Loucy (cell line): ENCODE data around the gene TAS2R13.

ENCODE experiments used
- H2AFZ ChIP-seq: fragments of 200-600 bp; sonication (generic); 2 replicates; pipeline ENCODE4 v1.6.0; 2016; ENCODE audit warnings: antibody characterized with exemption, mild to moderate bottlenecking, low read length, moderate library complexity
- H3F3A ChIP-seq: fragments of 200-600 bp; 2 replicates; pipeline ENCODE4 v1.6.0; 2016; ENCODE audit warnings: antibody characterized with exemption, low read depth, mild to moderate bottlenecking
- H3K27me3 ChIP-seq: fragments of 200-600 bp; sonication (generic); 2 replicates; pipeline ENCODE4 v1.6.1; 2014; ENCODE audit warnings: low read length, mild to moderate bottlenecking; ENCODE audit not compliant: insufficient read depth, poor library complexity, severe bottlenecking
- H3K36me3 ChIP-seq: fragments of 200-600 bp; sonication (generic); 2 replicates; pipeline ENCODE4 v1.6.1; 2016; ENCODE audit warnings: low read length; ENCODE audit not compliant: insufficient read depth
- H3K4me1 ChIP-seq: fragments of 200-600 bp; sonication (generic); 2 replicates; pipeline ENCODE4 v1.5.1; 2014; ENCODE audit warnings: low read length, mild to moderate bottlenecking; ENCODE audit not compliant: insufficient read depth, poor library complexity, severe bottlenecking
- H3K4me2 ChIP-seq: fragments of 200-600 bp; sonication (generic); 2 replicates; pipeline ENCODE4 v1.6.0; 2014; ENCODE audit warnings: antibody characterized with exemption, low read length, low read depth, mild to moderate bottlenecking; ENCODE audit not compliant: poor library complexity, severe bottlenecking
- H3K4me3 ChIP-seq: fragments of 200-600 bp; sonication (generic); 2 replicates; pipeline ENCODE4 v1.5.1; 2014; ENCODE audit warnings: low read length, mild to moderate bottlenecking, mixed read lengths; ENCODE audit not compliant: poor library complexity, severe bottlenecking
- H3K79me2 ChIP-seq: fragments of 200-600 bp; sonication (generic); 2 replicates; pipeline ENCODE4 v1.6.1; 2014; ENCODE audit warnings: low read length; ENCODE audit not compliant: insufficient read depth
- H3K9ac ChIP-seq: fragments of 200-600 bp; sonication (generic); 2 replicates; pipeline ENCODE4 v1.6.0; 2014; ENCODE audit warnings: mild to moderate bottlenecking, low read depth, low read length, moderate library complexity; ENCODE audit not compliant: poor library complexity, severe bottlenecking
- H3K9me2 ChIP-seq: fragments of 200-600 bp; sonication (generic); replicated peaks from 2 replicates; pipeline ENCODE4 v1.6.1; 2016; ENCODE audit warnings: low read depth, low read length, mixed read lengths
- H3K9me3 ChIP-seq: fragments of 200-600 bp; sonication (generic); 2 replicates; pipeline ENCODE4 v1.6.1; 2014; ENCODE audit warnings: mild to moderate bottlenecking, antibody characterized with exemption, low read length, low read depth; ENCODE audit not compliant: insufficient read depth
- H4K20me1 ChIP-seq: fragments of 200-600 bp; sonication (generic); 2 replicates; pipeline ENCODE4 v1.6.0; 2014; ENCODE audit warnings: antibody characterized with exemption, low read length, mild to moderate bottlenecking; ENCODE audit not compliant: insufficient read depth, poor library complexity, severe bottlenecking
- EZH2phosphoT487 ChIP-seq: fragments of 200-600 bp; IDR thresholded peaks from 2 replicates; pipeline ENCODE4 v1.6.1; 2018; ENCODE audit warnings: antibody characterized with exemption, mild to moderate bottlenecking, moderate library complexity, borderline replicate concordance
- TF ChIP-seq, protein P1 (sequence below): fragments of 200-600 bp; sonication (generic); conservative IDR thresholded peaks from 2 replicates; pipeline ENCODE4 v1.5.1; 2014; ENCODE audit warnings: mild to moderate bottlenecking, antibody characterized with exemption, low read length

TAS2R13 gene

DNA sequence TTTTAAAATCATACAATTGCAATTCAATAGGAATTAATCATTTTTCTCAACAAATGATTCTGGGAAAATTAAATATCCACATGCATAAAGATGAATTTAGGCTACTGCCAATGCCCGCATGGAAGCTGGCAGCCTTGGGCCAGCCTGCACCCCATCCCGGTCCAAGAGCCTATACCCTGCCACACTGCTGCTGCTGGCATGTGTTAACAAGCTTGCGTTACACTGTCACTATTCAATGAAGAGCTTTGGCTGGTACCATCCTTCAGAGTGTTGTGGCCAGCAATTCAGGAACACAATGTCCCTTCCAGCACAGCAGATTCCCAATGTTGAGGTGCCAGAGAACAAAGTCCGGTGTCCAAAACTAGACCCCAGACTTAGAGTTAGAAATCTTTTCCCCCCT, 43.3 kb upstream of the TAS2R13 start:
- Histone ChIP-seq H3K27me3 (no peaks in the 10 kb centered on the region), H2AFZ (no peak overlapping the region), H3F3A (no peaks in the 10 kb centered on the region), H3K9me2 (no peaks in the 10 kb centered on the region), H3K4me1 (no peaks in the 10 kb centered on the region), H3K9me3 (no peaks in the 10 kb centered on the region), H3K9ac (no peak overlapping the region), H3K36me3 (no peaks in the 10 kb centered on the region), H3K4me3 (no peak overlapping the region), H3K4me2 (no peak overlapping the region), H3K79me2 (no peaks in the 10 kb centered on the region), H4K20me1 (no peaks in the 10 kb centered on the region)
- no peak for TF ChIP-seq EZH2phosphoT487
- TF ChIP-seq, protein P1, sequence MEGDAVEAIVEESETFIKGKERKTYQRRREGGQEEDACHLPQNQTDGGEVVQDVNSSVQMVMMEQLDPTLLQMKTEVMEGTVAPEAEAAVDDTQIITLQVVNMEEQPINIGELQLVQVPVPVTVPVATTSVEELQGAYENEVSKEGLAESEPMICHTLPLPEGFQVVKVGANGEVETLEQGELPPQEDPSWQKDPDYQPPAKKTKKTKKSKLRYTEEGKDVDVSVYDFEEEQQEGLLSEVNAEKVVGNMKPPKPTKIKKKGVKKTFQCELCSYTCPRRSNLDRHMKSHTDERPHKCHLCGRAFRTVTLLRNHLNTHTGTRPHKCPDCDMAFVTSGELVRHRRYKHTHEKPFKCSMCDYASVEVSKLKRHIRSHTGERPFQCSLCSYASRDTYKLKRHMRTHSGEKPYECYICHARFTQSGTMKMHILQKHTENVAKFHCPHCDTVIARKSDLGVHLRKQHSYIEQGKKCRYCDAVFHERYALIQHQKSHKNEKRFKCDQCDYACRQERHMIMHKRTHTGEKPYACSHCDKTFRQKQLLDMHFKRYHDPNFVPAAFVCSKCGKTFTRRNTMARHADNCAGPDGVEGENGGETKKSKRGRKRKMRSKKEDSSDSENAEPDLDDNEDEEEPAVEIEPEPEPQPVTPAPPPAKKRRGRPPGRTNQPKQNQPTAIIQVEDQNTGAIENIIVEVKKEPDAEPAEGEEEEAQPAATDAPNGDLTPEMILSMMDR = no peak

DNA sequence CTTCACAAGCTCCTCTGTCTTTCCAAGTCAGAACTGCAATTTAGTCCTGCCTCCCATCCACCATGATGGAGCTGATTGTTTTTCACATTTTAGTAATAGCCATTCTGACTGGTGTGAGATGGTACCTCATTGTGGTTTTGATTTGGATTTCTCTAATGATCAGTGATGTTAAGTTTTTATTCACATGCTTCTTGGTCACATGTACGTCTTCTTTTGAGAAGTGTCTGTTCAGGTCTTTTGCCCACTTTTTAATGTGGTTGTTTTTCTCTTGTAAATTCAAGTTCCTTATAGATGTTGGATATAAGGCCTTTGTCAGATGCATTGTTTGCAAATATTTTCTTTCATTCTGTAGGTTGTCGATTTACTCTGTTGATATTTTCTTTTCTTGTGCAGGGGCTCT, 33.8 kb upstream of the TAS2R13 start:
- Histone ChIP-seq H3K79me2 (no peaks in the 10 kb centered on the region), H3K4me1 (no peaks in the 10 kb centered on the region), H3K9me3 (no peaks in the 10 kb centered on the region; the same call in 1 of the 2 replicates), H3K9ac (no peak overlapping the region), H3K27me3 (no peaks in the 10 kb centered on the region), H3K4me3 (no peak overlapping the region), H3K4me2 (no peak overlapping the region), H2AFZ (no peak overlapping the region), H3K36me3 (no peaks in the 10 kb centered on the region), H3K9me2 (no peaks in the 10 kb centered on the region), H3F3A (no peaks in the 10 kb centered on the region), H4K20me1 (no peaks in the 10 kb centered on the region)
- no peak for TF ChIP-seq EZH2phosphoT487
- TF ChIP-seq, protein P1 = no peak

DNA sequence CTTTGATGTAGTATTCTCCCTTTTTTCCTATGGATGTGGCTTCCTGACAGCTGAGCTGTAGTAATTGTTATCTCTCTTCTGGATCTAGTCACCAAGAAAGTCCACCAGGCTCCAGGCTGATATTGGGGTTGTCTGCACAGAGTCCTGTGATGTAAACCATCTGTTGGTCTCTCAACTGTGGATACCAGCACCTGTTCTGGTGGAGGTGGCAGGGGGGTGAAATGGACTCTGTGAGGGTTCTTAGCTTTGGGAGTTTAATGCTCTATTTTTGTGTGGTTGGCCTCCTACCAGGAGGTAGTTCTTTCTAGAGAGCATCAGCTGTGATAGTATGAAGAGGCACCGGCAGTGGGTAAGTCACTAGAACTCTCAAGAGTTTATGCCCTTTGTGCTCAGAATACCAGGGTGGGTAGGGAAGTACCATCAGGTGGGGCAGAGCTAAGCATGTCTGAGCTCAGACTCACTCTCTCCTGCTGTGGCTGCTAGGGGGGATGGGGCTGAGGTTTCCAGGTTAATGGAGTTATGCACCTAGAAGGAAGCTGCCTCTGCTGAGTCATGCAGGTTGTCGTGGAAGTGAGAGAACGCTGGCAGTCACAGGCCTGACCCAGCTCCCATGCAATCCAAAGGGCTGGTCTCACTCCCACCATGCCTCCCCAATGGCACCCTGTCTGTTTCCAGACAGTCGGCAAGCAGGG, 32.7 kb upstream of the TAS2R13 start:
- Histone ChIP-seq H3F3A (no peaks in the 10 kb centered on the region), H3K9ac (no peak overlapping the region), H2AFZ (no peak overlapping the region), H3K9me2 (no peaks in the 10 kb centered on the region), H3K4me3 (no peak overlapping the region), H3K79me2 (no peaks in the 10 kb centered on the region), H3K4me2 (no peak overlapping the region), H3K9me3 (no peaks in the 10 kb centered on the region; the same call in 1 of the 2 replicates), H3K4me1 (no peaks in the 10 kb centered on the region), H3K27me3 (no peaks in the 10 kb centered on the region), H4K20me1 (no peaks in the 10 kb centered on the region), H3K36me3 (no peaks in the 10 kb centered on the region)
- TF ChIP-seq EZH2phosphoT487 = no peak
- TF ChIP-seq, protein P1 = no peak
